Thoracic aorta (tissue), 2 donors: ENCODE results near the gene DLK2. TPM values are rescaled to one million over a fixed set of nuclear protein-coding genes. Genes with fewer than 3 reads are reported as not detected.
"Not testable (repeated sequence)": the region's sequence is repeated elsewhere in the genome, so short reads cannot be mapped to it uniquely, and the experiment has no call there.

Experiments used
- ATAC-seq: fragments of 150-250 bp; one replicate; pipeline ENCODE4 v1.8.0; 2017; ENCODE audit warnings: low read depth; ENCODE audit not compliant: insufficient number of reproducible peaks, low FRiP score
- DNase-seq: peaks from one replicate; pipeline ENCODE4 v3.0.0-alpha.2; 2020; ENCODE audit warnings: low spot score
- H3K27ac ChIP-seq, 2 donors: fragments of 200-600 bp; sonication (generic); 1 replicate in 1 of 2; 2 replicates in 1 of 2; pipeline ENCODE4 v1.5.1; 2016; ENCODE audit warnings: mild to moderate bottlenecking in 2 of 2, moderate library complexity in 2 of 2
- H3K27me3 ChIP-seq: fragments of 200-600 bp; sonication (generic); replicated peaks from 2 replicates; pipeline ENCODE4 v1.6.0; 2016; ENCODE audit warnings: mild to moderate bottlenecking; ENCODE audit not compliant: insufficient read depth
- H3K36me3 ChIP-seq: fragments of 200-600 bp; sonication (generic); one replicate; pipeline ENCODE4 v1.5.1; 2016
- H3K4me1 ChIP-seq, 2 donors: fragments of 200-600 bp; sonication (generic); 1 replicate in 1 of 2; 2 replicates in 1 of 2; pipeline versions ENCODE4 v1.5.1 to v1.6.0; 2016; ENCODE audit warnings: low read depth in 2 of 2, mild to moderate bottlenecking in 1 of 2; ENCODE audit not compliant: control insufficient read depth in 1 of 2
- H3K4me3 ChIP-seq: fragments of 200-600 bp; sonication (generic); 2 replicates; pipeline ENCODE4 v1.5.1; 2016; ENCODE audit warnings: mild to moderate bottlenecking
- H3K9me3 ChIP-seq: fragments of 200-600 bp; sonication (generic); 2 replicates; pipeline ENCODE4 v1.5.1; 2016
- CTCF ChIP-seq: fragments of 200-600 bp; sonication (generic); IDR thresholded peaks from one replicate; pipeline ENCODE4 v1.5.1; 2019; ENCODE audit warnings: antibody characterized with exemption
- total RNA-seq, 2 donors: library from RNA; depleted of rRNA; stranded (reverse); fragments of >200 nt; gene quantifications; one replicate each; pipeline versions ENCODE4 v1.1.0 to v1.2.3, GENCODE V29; 2016

DLK2 gene
- total RNA-seq, 2 donors from 2014 or later = not detected

GRCh38 chr6:43432009-43432945, 23.1 kb downstream of the DLK2 start:
- H3K4me3 ChIP-seq = no peak overlapping the region
- H3K4me1 ChIP-seq = peaks cover 19 to 39% of the 10 kb centered on the region in 2 donors
- peaks cover 6% of the 10 kb centered on the region for H3K36me3 ChIP-seq
- DNase-seq = no peak
- H3K27ac ChIP-seq = no peak overlapping the region
- H3K27me3 ChIP-seq = no peaks in the 10 kb centered on the region
- no peak for TF ChIP-seq CTCF
- ATAC-seq = no peak
- no peaks in the 10 kb centered on the region for H3K9me3 ChIP-seq

- ATAC-seq (no peak), DNase-seq (no peak)
- H3K36me3 ChIP-seq = peaks cover 6% of the 10 kb centered on the region
- no peaks in the 10 kb centered on the region for H3K27me3 ChIP-seq
- peak overlapping the region; percentile 92 for H3K4me3 ChIP-seq
- no peak for TF ChIP-seq CTCF
- peaks cover 14 to 20% of the 10 kb centered on the region in 2 donors for H3K4me1 ChIP-seq
- H3K9me3 ChIP-seq = no peaks in the 10 kb centered on the region
- peak overlapping the region; percentile 19 to 81 for H3K27ac ChIP-seq
These were observed 26.5 kb downstream of the DLK2 start for GRCh38 chr6:43428874-43429273.

- no peak for TF ChIP-seq CTCF
- no peak for ATAC-seq
- no peak for DNase-seq
- Histone ChIP-seq H3K36me3 (peaks cover 6% of the 10 kb centered on the region), H3K9me3 (no peaks in the 10 kb centered on the region), H3K27ac (peak overlapping the region; percentile 81 to 83), H3K4me3 (peak overlapping the region; percentile 92), H3K4me1 (peaks cover 14 to 20% of the 10 kb centered on the region in 2 donors), H3K27me3 (no peaks in the 10 kb centered on the region)
These were observed 27.2 kb downstream of the DLK2 start for GRCh38 chr6:43428112-43428570.

GRCh38 chr6:43427406-43428111, 27.8 kb downstream of the DLK2 start, which contains the start of gene ABCC10:
TSS of gene ABCC10 (plus strand) at chr6:43427541. CDS start at chr6:43427979, 438 bp downstream.
- peak; percentile 97 for ATAC-seq
- H3K27ac ChIP-seq = peak within 1 kb of the TSS; percentile 81 to 83
- H3K4me3 ChIP-seq = peak within 1 kb of the TSS; percentile 92
- H3K9me3 ChIP-seq = no peaks in the 10 kb centered on the region
- peaks cover 3% of the 10 kb centered on the region for H3K36me3 ChIP-seq
- DNase-seq = peak; percentile 74
- peak; percentile 27 for TF ChIP-seq CTCF
- peaks cover 14 to 20% of the 10 kb centered on the region in 2 donors for H3K4me1 ChIP-seq
- no peaks in the 10 kb centered on the region for H3K27me3 ChIP-seq

GRCh38 chr6:43426928-43427405, 28.4 kb downstream of the DLK2 start:
- TF ChIP-seq CTCF = no peak
- H3K36me3 ChIP-seq = no peaks in the 10 kb centered on the region
- DNase-seq (no peak), ATAC-seq (no peak)
- no peaks in the 10 kb centered on the region for H3K27me3 ChIP-seq
- H3K27ac ChIP-seq = peak overlapping the region; percentile 81 to 83
- H3K4me3 ChIP-seq = peak overlapping the region; percentile 92
- no peaks in the 10 kb centered on the region for H3K9me3 ChIP-seq
- peaks cover 14 to 20% of the 10 kb centered on the region in 2 donors for H3K4me1 ChIP-seq

GRCh38 chr6:43425083-43425482, 30.3 kb downstream of the DLK2 start:
- not testable (repeated sequence) for DNase-seq, H3K27me3 ChIP-seq, H3K36me3 ChIP-seq, ATAC-seq, H3K4me3 ChIP-seq, H3K27ac ChIP-seq, H3K9me3 ChIP-seq
- peaks cover 14 to 18% of the 10 kb centered on the region in 2 donors for H3K4me1 ChIP-seq
